CD4-positive, alpha-beta T cell treated with Interleukin-1 beta for 1 hour (primary cell): Measurements from ENCODE around the gene CDC42BPG.
A peak's percentile ranks its signal among the peaks of the same experiment; 100 is the strongest.
"Not testable (repeated sequence)": the region's sequence is repeated elsewhere in the genome, so short reads cannot be mapped to it uniquely, and the experiment has no call there.

Source experiments
- DNase-seq, 2 donors: peaks; one replicate each; pipeline ENCODE4 v3.0.0-alpha.2; 2020 to 2022

CDC42BPG gene

DNA sequence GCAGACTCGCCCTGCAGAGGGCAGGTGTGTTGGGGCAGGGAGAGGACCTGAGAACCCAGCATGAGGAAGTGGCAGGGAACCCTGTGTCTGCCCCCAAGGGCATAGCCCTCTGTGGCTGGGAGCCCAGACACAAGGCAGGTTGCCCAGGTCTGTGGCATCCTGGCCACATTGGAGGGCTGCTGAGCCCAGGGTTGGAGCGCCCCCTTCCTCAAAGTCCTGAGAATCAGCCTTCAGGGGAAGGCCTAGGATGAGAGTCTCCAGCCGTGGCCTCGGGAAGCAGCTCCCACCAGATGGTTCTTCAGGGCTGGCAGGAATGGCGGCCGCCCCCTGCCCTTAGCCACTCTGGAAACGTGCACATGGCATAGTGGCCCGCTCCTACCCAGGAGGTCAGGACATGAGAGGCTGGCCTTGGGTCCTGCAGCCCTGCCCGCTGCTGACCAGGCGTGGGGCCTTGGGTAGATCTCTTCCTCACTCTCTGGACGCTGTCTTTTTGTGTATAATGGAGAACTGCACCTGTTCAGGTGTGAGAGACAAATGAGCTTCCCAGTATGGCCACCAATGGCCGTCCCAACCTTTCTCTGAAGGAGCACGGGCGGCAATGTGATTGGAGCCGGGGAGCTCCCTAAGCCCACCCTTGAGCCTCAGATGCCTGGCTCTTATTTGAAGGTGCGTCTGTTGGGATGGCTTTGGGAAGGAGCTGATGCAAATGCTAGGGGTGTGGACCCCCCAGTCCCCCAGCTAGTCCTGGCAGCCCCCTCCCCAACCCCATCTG, 4.6 kb upstream of the CDC42BPG start:
- DNase-seq = peak in 1 of 2 donors; percentile 69

DNA sequence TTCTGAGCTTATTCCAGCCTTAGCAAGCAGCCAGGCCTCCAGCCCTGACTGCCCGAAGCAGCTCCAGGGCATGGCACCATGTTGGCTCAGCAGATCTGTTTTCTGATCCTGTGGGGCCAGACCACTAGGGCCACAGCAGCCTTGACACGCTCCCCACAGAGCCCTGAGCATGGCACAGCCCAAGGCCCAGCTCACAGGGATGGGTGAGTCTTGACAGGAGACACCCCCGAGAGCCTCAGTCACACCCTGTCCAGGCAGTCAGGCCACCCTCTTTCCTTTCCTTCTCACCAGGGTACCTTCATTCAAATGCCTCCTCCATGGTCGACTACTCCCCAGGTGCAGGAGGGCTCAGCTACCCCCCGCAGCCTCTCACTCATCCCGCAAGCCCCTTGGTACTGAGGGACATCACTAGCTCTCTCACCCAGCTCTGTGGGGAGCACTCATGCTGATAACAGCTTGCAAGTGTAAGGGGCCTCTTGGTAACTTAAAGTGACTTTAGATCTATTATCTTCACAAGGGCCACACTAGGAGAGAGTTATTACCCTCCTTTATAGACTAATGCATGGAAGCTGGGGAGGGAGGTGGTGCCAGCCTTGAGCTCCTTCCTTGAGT, 3.9 kb upstream of the CDC42BPG start:
- no peak for DNase-seq

DNA sequence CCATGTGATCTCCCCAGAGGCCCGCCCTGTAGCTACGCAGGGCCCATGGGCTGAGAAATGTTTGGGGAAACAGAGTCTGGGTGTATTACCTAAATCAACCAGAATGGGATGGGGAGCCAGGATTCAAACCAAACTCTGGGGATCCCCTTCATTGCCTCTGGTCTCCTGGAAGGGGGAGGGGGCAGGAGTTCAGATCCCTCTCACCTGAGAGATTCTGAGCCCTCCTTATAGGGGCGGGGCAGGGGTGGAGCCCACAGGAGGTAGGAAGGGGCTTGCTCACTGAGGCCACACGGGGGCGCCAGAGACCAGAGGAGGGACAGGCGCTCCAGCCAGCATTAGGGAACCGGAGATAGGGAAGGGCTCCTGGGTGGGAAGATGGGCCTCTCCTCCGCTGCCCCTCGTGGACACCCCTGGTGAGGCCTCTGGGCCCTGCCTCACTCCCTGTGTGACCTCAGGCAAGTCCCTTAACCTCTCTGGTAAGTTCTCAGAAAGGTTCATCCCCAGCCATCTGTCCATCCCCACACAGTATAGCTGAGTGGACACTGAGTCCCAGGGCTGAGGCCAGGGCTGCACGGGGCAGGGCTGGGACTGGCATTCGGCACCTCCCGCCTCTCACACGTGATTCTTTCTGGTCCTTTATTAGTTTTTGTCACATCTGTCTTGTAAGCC, 2.7 kb upstream of the CDC42BPG start:
- peak; percentile 89 to 90 for DNase-seq

DNA sequence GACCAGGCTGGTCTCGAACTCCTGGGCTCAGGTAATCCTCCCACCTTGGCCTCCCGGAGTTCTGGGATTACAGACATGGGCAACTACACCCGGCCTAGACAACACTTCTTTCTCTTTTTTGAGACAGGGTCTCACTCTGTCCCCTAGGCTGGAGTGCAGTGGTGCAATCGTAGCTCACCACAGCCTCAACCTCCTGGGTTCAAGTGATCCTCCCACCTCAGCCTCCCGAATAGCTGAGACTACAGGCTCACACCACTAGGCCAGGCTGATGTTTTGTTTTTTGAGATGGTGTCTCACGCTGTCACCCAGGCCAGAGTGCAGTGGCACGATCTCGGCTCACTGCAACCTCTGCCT, 1.3 kb upstream of the CDC42BPG start:
- DNase-seq = not testable (repeated sequence)

DNA sequence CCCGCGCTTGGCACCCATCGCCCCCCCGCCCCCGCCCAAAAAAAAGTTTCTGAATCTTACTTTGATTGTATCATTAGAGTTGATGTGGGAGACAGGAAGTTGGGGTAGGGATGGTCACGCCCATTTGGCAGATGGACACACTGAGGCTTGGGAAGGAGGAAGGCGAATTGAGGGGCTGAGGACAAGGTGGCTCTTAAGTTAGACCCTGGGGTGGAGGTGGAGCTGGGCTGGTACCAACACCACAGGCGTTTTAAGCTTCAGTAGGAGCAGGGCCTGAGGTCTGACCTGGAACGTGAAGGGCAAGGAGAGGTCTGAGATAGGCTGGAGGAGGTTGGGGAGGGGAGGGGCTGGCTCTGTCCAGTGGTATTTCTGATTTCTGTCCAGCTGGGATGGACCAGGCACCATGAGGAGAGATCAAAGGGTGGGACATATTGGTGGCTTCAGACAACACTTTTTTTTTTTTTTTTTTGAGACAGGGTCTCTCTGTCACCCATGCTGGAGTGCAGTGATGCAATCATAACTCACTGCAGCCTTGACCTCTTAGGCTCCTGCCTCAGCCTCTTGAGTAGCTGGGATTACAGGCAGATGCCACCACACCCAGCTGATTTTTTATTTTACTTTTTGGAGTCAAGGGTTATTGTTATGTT, 799 bp upstream of the CDC42BPG start:
- no peak for DNase-seq

DNA sequence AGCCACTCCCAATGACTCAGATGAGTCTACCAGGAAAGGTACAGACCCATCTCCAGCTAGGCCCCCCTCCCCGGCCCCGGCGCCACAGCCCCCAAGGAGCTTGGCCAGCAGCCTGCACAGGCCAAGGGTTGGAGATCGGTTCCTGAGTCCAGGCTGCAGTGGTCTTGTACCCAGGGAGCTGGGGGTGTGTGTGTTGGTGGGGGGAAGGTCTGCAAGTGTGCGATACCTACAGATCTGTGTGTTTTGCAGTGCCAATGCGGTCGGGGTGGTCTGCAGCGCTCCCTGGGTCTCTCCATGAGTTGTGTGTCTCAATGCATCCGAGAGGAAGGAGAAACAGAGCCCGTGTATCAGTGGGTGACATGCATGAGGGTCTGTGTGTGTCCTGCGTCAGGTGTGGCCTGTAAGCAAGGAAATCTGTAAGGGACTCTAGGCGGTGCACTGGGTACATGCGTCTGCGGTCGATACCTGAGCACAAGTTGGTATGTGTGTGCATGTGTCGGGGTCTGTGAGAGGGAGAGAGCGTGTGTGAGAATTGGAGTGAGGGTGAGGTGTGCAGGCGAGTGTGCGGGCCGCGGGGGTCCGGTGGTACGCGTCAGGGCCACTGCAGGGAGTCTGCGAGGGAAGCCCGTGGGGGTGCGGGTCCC, 645 bp downstream of the CDC42BPG start:
- DNase-seq = no peak

DNA sequence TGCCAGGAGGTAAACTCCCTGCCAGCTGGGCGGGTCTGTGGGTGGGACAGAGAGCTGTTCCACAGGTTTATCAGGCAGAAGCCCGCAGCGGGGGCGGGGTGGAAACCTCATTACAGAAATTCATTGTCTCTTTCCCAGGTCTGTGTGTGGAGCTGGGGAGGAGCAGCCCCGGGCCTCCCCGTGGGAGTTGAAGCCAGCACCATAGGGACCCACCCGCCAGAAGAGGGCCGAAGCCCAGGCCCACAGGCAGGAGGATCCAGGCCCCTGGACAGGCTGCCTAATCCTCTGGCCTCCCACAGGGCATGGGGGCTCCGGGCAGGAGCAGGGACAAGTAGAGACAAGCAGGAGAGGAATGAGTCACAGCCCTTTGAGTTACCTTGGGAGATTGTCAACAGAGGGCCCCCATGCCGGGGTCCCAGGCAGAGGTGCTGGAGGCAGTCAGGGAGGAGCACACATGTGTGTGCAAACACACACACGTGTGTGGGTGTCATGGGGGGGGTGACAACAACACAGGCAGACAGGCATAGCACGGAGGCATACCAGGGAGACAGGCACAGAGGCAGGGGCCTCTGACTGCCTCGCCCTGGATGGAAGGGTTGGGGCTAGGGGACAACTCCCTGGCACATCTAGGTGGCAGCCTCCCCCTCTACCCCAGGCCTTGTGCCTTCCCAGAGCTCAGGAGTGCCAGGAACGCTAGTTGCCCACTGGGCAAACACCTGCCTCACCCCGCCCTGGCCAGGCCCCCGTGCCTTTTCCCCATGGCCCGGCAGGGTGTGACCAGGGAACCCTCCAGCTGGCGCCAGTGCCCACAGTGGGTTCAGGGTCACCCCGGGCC, 1.4 kb downstream of the CDC42BPG start:
- DNase-seq = no peak

DNA sequence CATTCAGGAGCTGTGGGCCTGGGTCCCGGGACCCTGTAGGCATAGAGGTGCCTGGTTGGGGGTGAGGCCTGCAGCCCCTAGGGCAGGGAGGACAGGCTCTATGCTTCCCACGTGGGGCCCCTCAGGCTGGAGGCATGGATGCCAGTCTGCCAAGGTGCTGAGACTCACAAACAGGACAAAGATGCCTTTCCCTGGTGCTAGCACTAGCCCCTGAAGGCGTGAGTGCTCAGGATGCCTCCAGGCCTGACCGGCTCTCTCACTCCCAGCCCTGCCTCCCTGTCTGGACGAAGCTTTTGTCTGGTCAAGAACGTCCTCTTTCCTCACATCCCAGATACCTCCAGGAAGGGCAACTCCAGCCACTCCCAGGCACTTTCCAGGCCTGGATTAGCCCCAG, 2.1 kb downstream of the CDC42BPG start:
- DNase-seq = no peak

DNA sequence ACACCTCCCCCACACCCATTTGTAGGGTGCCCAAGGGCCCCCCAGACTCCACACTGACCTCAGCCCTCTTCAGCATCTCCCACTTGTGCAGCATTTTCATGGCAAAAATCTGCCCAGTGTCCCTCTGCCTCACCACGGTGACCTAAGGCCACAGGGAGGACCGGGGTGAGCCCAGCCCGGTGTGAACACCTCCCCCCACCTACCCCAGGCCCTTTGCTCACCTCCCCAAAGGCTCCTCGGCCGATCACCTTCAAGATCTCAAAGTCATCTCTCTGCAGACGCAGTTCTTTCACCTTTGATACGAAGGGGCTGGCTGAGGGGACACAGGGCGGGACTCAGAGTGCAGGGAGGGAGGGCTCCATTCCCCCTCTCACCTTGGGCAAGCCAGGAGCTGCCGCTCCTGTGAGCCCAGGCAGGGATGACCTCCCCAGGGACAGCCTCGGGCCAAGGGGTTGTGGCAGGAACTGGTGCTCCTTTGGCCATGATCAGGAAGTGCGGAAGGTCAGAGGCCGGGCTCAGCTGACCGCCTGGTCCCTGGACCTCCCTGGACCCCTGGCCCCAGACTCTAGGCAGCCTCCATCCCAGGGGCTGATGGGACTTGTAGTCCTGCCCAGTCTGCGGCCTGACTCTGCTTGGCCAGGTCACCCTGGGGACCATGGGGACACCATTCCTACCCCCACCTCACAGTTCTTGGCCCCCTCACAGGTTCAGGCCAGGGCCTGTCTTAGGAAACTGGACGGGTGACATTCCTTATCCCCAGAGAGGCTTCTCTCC, 2.7 kb downstream of the CDC42BPG start:
- DNase-seq = no peak

DNA sequence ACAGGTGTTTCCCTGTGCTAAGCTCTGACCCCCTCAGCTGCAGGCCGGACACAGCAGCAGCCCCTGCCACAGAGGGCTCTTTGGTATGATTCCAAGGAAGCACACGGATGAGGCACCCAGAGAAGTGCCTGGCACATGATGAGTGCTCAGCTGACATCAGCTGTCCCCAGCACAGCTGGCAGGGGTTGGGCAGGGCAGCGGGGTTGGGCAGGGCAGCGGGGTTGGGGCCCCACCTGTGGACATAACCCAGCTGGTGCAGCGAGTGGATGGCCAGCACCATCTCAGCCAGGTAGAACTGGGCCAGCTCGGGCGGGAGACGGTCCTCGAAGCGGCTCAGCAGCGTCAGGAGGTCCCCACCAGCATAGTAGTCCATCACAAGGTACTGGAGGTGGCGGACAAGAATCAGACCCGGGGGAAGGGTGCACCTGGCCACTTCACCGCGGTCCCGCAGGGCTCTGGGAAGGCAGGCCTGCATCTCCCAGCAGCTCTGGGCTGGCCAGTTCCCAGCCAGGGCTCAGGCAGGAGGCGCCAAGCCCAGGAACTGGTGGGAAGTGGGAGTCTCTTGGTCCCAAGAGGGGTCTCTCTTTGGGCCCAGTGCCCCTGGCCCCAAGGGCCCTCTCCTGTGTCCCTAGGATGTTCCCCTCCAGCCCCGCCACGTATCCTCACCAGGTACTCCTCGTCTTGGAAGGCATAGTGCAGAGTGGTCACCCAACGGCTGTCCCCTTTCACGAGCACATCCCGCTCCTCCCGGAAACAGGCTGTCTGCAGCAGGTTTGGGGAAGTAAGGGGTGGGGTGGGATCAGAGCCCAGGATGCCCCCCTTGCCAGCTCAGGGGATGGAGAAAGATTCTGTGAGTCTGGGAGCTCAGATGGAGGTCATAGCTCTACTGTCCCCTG, 4.3 kb downstream of the CDC42BPG start:
- DNase-seq = no peak

DNA sequence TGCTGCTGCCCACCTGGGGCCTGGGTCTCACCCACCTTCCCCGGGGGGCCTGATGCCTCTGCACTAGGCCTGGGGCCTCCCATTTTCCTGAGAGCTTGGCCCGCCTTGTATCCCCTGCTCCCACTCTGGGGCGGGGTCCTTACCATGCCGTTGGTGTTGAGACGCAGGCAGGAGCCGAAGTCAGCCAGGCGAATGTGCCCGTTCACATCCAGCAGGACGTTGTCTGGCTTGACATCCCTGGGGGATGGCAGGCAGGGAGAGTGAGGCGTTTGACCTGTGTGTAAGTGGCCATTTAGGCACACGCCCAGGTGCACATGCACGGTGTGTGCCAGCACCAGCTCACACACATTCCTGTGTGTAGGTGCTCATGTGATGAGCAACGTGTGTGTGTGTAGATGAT, 5.1 kb downstream of the CDC42BPG start:
- no peak for DNase-seq

DNA sequence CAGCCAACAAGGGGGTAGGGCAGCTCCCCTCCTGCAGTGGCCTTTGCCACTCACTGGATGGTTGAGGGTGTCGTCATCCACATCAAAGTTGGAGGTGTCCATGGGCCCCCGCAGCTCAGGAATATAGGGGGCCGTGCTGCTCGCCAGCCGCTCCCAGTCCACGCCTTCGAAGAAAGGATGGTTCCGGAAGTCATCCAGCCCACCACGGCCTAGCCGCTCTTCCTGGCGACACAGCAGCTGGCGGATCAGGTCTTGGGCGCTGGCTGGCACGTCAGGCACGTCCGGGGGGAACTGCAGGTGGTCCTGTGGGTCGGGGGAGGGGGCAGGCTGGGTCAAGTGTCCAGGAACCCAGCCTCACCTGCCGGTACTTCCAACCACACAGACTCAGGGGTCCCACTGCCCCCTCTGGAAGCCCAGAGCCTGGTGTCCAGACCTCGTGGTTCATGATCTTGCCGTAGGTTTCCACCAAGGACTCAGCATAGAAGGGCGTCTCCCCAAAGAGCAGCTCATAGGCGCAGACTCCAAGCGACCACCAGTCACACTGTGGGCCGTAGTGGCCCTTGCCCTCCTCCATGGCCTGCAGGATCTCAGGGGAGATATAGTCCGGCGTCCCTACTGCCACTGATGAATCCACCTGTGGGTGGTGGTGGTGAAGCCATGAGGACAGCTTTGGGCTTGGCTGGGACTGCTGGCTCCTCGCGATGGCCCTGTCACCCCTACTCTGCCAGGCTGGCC, 5.7 kb downstream of the CDC42BPG start:
- no peak for DNase-seq

DNA sequence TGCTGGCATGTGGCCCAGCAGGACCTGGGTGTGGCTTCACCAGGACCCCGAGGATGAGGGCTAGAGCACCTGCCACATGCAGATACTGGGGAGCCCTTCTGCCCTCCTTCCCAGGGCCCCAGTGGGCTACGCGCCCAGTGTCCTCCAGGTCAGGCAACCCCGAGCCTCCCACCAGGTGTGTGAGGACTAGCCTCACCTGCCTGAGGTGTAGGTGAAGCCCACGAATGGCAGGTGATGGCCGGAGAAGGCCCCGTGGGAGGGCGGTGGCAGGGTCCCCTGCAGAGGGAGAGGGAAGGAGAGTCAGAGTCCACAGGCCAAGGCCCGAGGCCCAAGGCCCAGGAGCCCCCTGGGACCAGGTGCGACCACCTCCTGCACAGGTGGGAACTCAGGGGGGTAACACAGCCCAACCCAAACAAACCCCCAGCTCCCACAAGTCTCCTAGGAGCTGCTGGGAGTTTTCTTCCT, 6.5 kb downstream of the CDC42BPG start:
- DNase-seq = no peak

DNA sequence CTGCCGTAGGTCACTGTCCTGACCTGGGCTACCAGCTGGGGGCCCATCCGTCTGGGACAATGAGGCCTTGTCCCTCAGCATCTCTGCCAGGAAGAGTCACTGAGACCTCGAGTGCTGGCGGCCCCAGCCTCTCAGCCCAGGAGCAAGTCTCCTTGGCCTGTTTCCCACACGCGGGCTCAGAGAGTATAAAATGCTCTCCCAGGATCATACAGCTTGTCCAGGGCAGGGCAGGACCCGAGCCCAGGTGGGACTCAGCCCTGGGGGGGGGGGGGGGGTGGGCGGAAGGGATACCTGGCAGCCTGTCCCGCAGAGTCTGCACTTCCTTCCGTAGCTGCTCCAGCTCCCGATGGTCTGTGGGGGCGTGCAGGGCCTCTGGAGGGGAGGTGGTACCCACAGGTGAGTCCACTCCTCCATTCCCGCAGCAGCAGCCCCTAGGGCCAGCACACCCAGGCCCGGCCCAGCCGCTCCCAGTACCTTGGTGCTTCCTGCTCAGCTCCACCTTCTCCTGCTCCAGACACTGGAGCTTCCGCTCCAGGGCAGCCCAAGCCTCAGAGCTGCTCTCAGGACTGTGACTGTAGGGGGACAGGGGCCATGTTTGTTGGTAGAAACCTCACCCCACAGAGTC, 7.9 kb downstream of the CDC42BPG start:
- no peak for DNase-seq

DNA sequence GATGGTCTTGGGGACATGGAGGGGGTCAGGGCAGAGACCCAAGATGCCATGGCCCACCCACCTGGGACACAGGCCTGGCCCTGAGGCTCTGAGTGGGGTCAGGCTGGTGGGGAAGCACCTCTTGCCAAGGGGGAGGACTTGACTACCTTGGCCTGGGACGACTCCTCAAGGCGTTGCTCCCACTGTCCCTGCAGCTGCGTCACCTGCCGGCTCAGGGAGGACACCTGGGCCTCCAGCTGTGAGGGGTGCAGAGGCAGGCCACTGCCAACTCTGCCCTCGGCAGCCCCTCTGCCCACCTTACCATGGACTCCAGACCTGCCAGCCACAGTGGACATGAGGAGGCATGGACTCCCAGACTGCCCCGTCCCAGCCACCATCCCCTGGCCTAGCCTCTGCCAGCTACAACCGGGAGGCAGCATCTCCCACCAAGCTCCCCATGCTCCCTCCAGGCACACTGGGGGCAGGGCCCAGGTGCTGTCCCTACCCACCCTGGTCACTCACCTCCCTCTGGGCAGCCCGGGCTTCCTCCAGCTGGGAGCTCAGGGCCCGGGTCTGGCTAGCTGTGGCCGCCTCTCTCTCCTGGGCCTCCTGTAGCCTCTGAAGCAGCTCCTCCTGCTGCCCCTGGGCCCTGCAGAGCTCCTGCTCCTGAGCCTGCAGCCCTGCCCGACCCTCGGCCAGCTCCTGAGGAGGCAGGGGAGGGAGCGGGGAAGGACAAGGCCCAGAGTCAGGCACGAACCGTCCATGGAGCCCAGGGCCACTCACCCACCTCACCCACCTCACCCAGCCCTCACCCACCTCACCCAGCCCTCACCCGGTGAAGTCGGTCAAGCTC, 8.6 kb downstream of the CDC42BPG start:
- no peak for DNase-seq

DNA sequence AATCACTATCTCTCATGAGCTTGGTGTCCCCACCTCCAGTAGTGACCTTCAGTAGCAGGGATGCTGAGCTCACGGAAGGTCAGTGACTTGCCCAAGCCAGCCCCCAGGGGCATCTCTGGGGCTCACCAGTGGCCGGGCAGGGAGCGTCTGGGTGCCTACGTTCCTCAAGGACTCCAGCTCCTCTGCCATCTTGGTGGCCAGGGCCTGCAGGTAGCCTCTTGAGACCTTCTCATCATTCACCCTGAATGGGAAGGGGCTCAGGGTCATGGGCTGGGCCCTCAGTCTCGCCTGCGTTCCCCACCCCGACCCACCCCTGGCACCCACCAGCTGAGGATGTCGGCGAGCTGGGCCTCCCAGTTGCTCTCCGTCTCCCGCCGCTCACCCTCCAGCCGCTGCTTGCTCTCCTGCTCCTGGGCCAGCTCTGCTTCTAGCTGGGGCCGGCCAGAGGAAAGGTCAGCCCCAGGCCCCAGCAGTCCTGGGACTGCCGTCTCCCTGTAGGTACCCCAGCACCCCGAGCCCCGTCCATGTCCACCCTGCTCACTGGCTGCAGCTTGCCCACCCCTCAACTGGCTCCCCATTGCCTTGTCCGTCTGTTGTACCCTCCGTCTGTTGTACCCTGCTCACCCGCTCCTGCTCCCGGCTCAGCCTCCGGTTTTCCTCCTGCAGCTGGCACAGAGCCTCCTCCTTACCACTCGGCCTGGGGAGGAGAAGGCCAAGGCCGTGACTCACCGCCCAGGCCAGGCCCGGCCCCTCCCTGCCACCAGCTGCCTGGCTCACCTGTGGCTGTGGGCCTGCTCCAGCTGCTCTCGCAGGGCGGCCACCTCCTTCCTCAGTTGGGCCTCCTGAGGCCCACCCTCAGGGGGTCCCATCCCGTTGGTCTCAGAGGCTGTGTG, 9.5 kb downstream of the CDC42BPG start:
- no peak for DNase-seq
